Femur (tissue), 1 donor: ENCODE data around the gene OPCML.

Experiments used
- DNase-seq: peaks from one replicate; pipeline ENCODE4 v3.0.0-alpha.2; 2017

Gene OPCML

GRCh38 chr11:132686886-132687285, 845.4 kb downstream of the OPCML start:
- no peak for DNase-seq

GRCh38 chr11:132685174-132685611, 847.1 kb downstream of the OPCML start:
- peak; percentile 47 for DNase-seq

GRCh38 chr11:132683602-132684001, 848.7 kb downstream of the OPCML start:
- no peak for DNase-seq

- DNase-seq, result no peak
These were observed 850.3 kb downstream of the OPCML start for GRCh38 chr11:132681971-132682370.

- DNase-seq, result no peak
These were observed 851.7 kb downstream of the OPCML start for GRCh38 chr11:132680584-132680983.

- DNase-seq, result peak; percentile 24
These were observed 858.1 kb downstream of the OPCML start for GRCh38 chr11:132674151-132674550.

- DNase-seq, result no peak
These were observed 860.4 kb downstream of the OPCML start for GRCh38 chr11:132671851-132672370.

- no peak for DNase-seq
These were observed 861.2 kb downstream of the OPCML start for GRCh38 chr11:132670921-132671675.

- no peak for DNase-seq
These were observed 862.4 kb downstream of the OPCML start for GRCh38 chr11:132669949-132670348.

- DNase-seq, result no peak
These were observed 867.1 kb downstream of the OPCML start for GRCh38 chr11:132665205-132665604.

- DNase-seq, result no peak
These were observed 873.6 kb downstream of the OPCML start for GRCh38 chr11:132658696-132659095.

- DNase-seq, result no peak
These were observed 874.3 kb downstream of the OPCML start for GRCh38 chr11:132658004-132658403.

- DNase-seq, result no peak
These were observed 877.0 kb downstream of the OPCML start for GRCh38 chr11:132655187-132655855.

- no peak for DNase-seq
These were observed 879.1 kb downstream of the OPCML start for GRCh38 chr11:132653237-132653636.

GRCh38 chr11:132650969-132651720, 881.2 kb downstream of the OPCML start:
- DNase-seq, result no peak

- no peak for DNase-seq
These were observed 883.0 kb downstream of the OPCML start for GRCh38 chr11:132649277-132649676.

- DNase-seq, result no peak
These were observed 883.5 kb downstream of the OPCML start for GRCh38 chr11:132648851-132649250.

- no peak for DNase-seq
These were observed 885.4 kb downstream of the OPCML start for GRCh38 chr11:132646890-132647289.

GRCh38 chr11:132644520-132645239, 887.6 kb downstream of the OPCML start:
- DNase-seq, result no peak

GRCh38 chr11:132643239-132643638, 889.1 kb downstream of the OPCML start:
- DNase-seq, result no peak

- DNase-seq, result no peak
These were observed 891.3 kb downstream of the OPCML start for GRCh38 chr11:132640952-132641351.

- DNase-seq, result no peak
These were observed 892.3 kb downstream of the OPCML start for GRCh38 chr11:132639986-132640385.

- DNase-seq, result no peak
These were observed 892.9 kb downstream of the OPCML start for GRCh38 chr11:132639403-132639802.
